Activated CD8-positive, alpha-beta memory T cell treated with anti-CD3 and anti-CD28 coated beads, Interleukin-2, amount 50 U/mL, for 24 hours (primary cell): ENCODE measurements around the gene BRMS1.
A peak's percentile ranks its signal among the peaks of the same experiment; 100 is the strongest.
"Not testable (repeated sequence)": the region's sequence is repeated elsewhere in the genome, so short reads cannot be mapped to it uniquely, and the experiment has no call there.

Experiments used
- DNase-seq: peaks from one replicate; pipeline ENCODE4 v3.0.0-alpha.2; 2020; ENCODE audit errors: extremely low read depth

BRMS1 gene

DNA sequence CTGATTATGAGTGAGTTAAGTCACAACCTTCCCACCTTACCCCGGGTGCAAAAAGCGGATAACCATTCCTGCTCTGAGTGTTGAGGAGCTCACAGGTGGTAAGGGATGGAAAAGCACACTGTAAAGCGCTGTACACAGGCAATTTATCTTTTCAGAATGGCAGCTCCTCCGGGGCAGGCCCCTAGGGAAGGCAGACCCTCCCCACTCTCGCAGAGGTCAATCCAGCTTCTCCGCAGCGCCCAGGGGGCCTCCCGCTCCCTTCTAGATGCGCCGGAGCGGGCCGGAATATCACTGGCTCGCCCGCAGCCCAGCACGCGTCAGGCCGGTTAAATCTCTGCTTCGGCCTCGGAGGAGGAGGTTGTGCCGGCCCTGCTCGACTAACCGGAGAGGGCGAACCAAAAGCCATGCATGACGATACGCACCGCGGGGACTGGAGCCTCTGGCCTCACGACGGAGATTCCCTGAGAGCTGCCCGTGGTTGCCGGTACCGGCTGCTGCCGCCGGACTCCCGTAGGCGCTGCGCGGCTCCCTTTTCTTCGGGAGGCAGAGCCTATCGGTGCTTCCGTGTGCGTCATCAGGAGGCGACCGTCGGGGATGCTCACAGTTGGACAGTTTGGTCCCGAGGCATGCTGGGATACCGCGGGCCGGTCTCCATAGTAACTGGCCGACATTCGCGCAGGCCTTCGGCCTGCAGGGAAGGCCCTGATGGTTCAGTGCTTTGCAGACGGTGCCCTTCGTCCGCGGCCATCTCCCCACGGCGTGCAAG lies at the start of gene BRMS1:
BRMS1 (minus strand) TSS at position 555 of the 766 bp plus-strand sequence. CDS start 2,870 bp downstream, outside the sequence.
- peak; percentile 96 for DNase-seq

DNA sequence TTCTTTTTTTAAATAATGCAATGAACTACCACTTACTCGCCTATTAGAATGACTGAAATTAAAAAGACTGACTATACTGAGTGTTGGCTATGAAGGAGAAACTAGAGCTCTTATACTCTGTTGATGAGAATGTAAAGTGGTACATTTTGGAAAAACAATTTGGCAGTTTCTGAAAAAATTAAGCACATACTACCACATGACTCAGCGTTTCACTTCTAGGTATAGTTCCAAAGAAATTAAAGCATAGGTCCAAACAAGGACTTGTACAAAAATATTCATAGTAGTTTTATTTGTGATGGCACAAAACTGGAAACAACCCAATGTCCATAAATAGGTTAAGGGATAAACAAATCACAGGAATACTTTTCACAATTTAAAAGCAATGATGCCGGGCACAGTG lies 49.0 kb upstream of the BRMS1 start:
- DNase-seq: no peak

GRCh38 chr11:66391322-66391721 lies 46.4 kb upstream of the BRMS1 start:
- no peak for DNase-seq

DNA sequence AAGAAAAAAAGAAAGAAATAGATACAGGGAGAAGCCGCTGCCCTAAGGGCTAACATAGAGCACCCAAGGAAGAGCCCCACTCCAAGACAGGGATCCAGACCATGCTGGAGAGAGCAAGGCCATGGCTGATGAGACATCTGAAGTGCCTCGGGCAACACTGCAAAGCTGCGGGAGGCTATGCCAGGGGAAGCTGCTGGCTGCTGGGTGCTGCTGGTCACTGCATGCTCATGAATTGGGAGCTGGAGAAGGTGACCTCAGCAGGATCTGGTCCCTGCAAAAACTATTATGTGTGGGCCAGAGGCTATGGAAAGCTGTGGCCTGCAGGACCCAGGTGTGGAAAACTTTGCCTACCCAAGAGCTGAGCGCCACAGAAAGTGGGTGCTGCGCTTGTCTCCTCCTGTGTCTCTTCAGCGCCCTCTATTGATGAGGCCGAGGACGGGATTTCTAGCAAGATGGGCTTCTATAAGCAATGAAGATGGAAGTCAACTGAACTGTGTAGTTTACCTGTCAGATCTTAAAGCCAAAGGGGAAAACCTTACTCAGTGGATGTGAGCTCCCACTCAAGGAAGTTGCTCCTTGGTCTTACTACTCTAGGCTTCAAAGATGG lies 44.0 kb upstream of the BRMS1 start:
- peak; percentile 60 for DNase-seq

DNA sequence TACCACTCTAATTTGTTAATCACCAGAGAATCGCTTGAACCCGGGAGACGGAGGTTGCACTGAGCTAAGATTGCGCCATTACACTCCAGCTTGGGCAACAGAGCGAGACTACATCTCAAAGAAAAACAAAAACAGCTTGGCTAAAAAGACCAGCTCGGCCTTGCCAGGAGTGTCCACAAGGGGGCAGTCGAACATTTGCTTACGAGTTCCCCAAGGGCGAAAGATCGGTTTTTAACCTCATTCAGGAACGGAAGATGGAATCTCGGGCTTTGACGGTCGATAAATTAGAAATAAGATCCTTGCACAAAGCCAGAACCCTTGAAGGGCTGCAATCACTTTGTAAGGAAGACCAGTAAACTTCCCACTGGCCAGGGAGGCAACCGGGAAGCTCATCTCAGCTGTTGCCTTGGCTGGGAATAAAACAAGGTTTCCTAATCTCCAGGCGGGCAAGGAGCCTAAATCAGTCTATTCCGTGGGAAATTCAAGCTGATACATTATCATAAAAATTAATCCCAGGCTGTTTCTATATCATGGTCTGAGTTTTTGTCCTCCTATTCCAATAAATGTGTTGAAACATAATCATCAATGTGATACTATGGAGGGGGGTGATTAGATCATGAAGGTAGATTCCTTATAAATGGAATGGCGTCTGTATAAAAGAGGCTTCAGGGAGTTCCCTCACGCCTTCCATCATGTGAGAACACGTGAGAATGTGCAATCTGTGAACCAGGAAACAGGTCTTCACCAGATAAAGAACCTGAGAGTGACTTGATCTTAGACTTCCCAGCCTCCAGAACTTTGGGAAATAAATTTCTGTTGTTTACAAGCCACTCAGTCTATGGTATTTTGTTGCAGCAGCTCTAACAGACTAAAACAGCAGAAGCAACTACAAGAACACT lies 41.5 kb upstream of the BRMS1 start:
- DNase-seq: peak; percentile 75

DNA sequence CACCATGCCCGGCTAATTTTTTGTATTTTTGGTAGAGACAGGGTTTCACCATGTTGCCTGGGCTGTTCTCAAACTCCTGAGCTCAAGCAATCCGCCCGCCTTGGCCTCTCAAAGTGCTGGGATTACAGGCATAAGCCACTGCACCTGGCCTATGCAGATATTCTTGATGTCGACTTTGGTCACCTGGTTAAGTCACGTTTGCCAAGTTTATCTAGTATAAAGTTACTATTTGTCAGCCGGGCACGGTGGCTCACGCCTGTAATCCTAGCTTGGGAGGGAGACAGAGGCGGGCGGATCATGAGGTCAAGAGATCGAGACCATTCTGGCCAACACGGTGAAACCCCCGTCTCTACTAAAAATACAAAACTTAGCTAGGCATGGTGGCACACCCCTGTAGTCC lies 39.4 kb upstream of the BRMS1 start:
- not testable (repeated sequence) for DNase-seq

GRCh38 chr11:66380264-66380663 lies 35.4 kb upstream of the BRMS1 start:
- not testable (repeated sequence) for DNase-seq

DNA sequence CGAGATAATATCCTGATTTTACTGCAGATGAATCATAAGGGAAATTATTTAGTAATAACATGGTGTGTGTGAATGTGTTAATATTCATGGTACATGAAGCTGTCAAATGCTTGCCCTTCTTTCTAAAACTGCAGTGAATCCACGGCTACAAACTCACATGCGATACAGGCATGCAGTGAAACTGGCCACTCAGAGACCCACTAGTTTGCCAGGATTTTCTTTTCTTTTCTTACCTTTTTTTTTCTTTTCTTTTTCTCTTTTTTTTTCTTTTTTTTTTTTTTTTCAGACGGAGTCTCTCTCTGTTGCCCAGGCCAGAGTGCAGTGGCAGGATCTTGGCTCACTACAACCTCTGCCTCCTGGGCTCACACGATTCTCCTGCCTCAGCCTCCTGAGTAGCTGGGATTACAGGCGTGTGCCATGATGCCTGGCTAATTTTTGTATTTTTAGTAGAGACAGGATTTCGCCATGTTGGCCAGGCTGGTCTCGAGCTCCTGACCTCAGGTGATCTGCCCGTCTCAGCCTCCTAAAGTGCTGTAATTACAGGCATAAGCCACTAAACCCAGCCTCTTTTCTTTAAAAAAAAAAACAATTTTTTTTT lies 28.9 kb upstream of the BRMS1 start:
- DNase-seq: not testable (repeated sequence)

GRCh38 chr11:66373265-66373664 lies 28.4 kb upstream of the BRMS1 start:
- no peak for DNase-seq

DNA sequence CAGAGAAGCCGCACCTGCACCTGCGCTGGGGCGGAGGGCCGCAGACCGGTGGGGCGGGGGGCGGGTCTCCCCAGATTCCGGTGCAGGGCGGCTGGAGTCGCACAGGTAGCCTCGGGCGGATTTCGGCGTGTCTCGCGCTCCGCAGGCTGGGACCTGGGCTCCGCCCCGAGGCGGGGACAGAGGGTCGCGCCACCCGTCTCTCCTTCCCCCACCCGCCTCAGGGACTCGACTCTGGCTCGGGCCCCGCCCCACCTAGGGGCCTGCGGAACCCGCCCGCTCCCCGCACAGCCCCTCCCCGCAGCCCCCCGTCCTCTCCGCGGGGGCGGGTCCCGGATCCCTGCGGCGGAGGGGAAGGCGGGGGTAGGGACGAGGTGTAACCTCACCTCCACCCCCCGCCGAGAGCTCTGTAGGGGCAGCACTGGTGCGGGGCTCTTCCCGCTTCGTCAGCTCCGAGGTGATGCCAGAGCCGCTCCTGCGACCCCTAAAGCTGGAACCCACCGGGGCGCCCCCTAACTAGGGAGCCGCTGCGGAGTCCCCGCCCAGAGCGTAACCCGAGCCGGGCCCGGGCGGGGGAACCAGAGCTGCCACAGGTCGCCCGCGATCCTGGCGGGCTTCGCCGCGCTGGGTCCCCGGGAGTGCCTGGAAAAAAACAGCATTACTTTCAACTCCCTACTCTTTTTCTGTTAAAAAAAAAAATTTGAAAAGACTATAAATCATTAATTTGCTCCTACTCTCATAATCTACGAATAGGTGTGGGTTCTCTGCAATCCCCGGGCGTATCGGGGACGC lies 26.9 kb upstream of the BRMS1 start, which contains the start of gene SLC29A2:
SLC29A2 (minus strand) TSS at position 134 of the 789 bp plus-strand sequence. CDS start 169 bp downstream, outside the sequence.
- DNase-seq: peak; percentile 37

GRCh38 chr11:66369073-66369894 lies 24.4 kb upstream of the BRMS1 start:
- DNase-seq: no peak

- no peak for DNase-seq
Measured at GRCh38 chr11:66368484-66368883, 23.6 kb upstream of the BRMS1 start.

DNA sequence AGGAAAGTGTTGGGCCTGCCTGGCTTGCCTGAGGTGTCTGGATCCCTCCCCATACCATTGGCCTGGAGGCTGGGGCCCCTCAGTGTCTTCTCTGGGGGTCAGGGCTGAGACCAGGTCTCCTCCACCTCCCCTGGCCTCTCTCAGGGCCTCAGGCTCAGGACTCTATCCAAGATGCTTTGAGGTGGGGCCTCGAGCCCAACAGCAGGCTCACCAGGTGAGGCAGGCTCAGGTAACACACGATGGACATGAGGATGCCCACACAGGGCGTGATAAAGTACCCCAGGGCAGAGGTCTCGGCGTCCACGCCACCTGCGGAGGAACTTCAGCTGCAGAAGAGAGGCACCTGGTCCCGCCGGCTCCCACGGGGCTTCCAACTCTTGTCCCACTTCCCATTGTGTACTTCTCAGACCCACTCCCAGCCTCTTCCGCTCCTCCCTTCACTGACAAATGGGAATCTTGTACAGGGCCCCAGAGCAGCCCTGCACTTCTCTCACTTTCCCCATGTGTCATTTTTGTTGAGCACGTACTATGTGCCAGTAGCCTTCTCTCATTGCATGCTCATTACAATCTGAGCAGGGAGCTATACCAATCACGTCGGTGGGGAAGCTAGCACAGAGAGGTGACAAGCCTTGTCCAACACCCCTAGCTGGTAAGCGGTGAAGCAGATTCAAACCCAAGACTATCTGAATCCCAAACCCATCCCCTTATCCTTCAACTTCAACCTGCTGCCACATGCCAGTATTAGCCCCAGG lies 22.8 kb upstream of the BRMS1 start:
- DNase-seq: no peak

- DNase-seq: no peak
Measured at GRCh38 chr11:66366844-66367477, 22.1 kb upstream of the BRMS1 start.

- no peak for DNase-seq
Measured at GRCh38 chr11:66365711-66366619, 21.1 kb upstream of the BRMS1 start.

DNA sequence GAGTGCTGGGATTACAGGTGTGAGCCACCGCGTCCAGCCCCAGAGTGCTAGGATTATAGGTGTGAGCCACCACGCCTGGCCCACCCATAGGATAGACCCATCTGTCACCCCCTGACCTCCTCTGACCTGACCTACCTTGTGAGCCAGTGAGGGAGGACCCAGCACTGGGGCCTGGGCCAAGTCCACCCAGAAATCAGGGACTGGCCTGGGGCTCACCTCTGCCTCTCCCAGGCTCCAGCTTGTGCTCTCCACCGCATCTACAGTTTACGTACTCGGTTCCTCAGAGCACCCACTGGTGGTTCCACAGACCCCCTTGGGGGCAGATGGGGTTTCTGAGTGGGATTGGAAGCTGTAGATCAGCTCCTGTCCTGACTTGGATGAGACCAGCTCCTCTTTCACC lies 20.3 kb upstream of the BRMS1 start:
- DNase-seq: no peak

DNA sequence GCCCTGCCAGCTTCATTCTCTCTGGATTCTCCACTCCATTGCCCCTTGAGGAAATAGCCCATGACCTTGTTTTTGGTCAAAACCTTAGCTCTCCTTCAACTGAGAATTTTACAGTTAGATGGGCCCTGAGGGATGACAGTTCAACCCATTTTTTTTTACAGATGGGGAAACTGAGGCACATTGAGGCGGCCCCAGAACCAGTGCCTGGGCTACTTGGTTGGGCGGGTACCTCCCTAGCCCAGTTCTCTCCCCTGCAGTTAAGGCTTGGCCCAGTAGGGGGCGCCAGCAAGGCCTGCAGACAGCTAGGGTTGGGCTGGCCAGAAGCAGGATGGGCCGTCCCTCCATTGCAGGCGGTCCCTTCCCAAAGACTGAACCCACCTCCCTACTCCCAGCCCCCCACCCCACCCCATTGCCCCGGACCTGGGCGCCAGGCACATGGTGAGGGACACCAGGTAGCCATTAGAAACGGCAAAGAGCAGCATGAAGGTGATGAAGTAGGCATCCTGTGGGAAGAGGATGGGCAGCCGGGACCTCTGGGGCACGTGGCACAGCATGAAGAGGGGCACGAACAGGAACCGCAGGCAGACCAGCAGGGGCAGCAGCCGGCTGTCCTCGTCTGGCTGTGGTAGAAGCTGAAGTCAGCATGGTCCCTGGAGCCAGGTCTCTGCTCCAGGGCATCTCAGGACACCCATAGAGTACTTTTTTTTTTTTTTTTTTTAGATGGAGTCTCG lies 19.1 kb upstream of the BRMS1 start:
- DNase-seq: peak; percentile 35
